Measurements from ENCODE around the gene ACTN1. TPM values are rescaled to one million over a fixed set of nuclear protein-coding genes. Genes with fewer than 3 reads are reported as not detected.
A peak's percentile ranks its signal among the peaks of the same experiment; 100 is the strongest.

Gene ACTN1
- total RNA-seq, 2 experiments from 2014 or later, result 70.6 to 72.2 TPM

DNA sequence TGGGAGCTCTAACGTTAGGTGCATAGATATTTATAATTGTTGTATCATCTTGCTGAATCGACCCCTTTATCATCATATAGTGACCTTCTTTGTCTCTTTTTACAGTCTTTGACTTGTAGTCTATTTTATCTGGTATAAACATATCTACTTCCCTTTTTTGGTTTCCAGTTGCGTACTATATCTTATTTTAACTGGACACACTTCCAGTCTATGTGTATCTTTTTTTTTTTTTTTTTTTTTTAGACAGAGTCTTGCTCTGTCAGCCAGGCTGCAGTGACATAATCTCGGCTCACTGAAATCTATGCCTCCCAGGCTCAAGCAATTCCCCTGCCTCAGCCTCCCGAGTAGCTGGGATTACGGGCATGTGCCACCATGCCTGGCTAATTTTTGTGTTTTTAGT, 144.3 kb downstream of the ACTN1 start:
- Mint-ChIP-seq H3K27ac (no peak overlapping the region), H3K27me3 (no peaks in the 10 kb centered on the region), H3K4me1 (ENCODE audit: low read depth) (no peaks in the 10 kb centered on the region), H3K4me3 (no peak overlapping the region), H3K36me3 (peaks cover 8% of the 10 kb centered on the region), H3K9me3 (peaks cover 23% of the 10 kb centered on the region)
- ChIA-PET POLR2A (no interaction called here), CTCF (interaction anchor here (0.7 to 1.3 kb wide), 2 partner anchors 9 to 497 kb away, joined by 3 to 5 read pairs; no protein-coding TSS in a partner anchor)
- DNase-seq, result no peak
- intact Hi-C loops (cut with micrococcal nuclease), result no loop called here

DNA sequence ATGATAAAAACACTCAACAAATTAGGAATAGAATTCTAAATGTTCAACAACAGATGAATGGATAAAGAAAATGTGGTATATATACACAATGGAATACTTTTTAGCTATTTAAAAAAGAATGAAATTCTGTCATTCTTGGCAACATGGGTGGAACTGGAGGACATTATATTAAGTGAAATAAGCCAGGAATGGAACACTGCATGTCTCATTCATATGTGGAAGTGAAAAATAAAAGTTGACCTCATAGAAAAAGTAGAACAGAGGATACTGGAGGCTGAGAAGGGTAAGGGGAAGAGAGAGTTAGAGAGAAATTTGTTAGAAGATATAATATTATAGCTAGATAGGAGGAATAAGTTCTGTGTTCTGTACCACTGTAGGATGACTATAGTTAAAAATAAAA, 150.4 kb downstream of the ACTN1 start:
- CTCF ChIA-PET, result interaction anchor here (1.2 to 2.9 kb wide), 2 partner anchors 15 to 895 kb away, joined by 3 to 18 read pairs; no protein-coding TSS in a partner anchor
- Mint-ChIP-seq H3K4me1 (ENCODE audit: low read depth) (peaks cover 1% of the 10 kb centered on the region), H3K27me3 (no peaks in the 10 kb centered on the region), H3K27ac (no peak overlapping the region), H3K36me3 (no peaks in the 10 kb centered on the region), H3K4me3 (no peak overlapping the region), H3K9me3 (peaks cover 5% of the 10 kb centered on the region)
- no peak for DNase-seq
- POLR2A ChIA-PET, result no interaction called here
- intact Hi-C loops (cut with micrococcal nuclease), result no loop called here

DNA sequence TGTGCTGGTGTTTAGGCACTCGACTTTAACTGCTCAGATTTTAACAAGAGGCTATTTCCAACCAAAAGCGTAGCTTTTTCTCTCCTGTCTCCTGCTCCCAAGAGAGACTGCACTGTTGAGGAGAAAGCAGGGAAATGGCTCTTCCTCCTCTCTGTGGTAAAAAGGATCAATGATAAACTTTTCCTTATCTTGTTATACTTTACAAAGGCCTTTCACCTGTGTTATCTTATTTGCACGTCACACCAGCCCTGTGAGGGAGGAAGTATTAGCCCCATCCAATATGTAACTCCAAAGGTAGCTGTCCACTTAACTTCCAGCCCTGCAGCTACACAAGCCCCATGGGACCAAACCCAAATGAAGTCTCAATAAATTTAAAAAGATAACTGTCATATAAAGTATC, 153.4 kb downstream of the ACTN1 start:
- intact Hi-C loops (cut with micrococcal nuclease), result no loop called here
- no peaks in the 10 kb centered on the region for H3K36me3 Mint-ChIP-seq
- ChIA-PET CTCF (interaction anchor here (0.6 to 12.0 kb wide), 15 partner anchors 12 to 943 kb away, joined by 3 to 107 read pairs (median 4); no protein-coding TSS in a partner anchor), POLR2A (no interaction called here)
- no peaks in the 10 kb centered on the region for H3K27me3 Mint-ChIP-seq
- H3K4me1 Mint-ChIP-seq (ENCODE audit: low read depth), result peaks cover 15% of the 10 kb centered on the region
- no peak for DNase-seq
- H3K9me3 Mint-ChIP-seq, result no peaks in the 10 kb centered on the region
- H3K4me3 Mint-ChIP-seq, result no peak overlapping the region
- H3K27ac Mint-ChIP-seq, result no peak overlapping the region

DNA sequence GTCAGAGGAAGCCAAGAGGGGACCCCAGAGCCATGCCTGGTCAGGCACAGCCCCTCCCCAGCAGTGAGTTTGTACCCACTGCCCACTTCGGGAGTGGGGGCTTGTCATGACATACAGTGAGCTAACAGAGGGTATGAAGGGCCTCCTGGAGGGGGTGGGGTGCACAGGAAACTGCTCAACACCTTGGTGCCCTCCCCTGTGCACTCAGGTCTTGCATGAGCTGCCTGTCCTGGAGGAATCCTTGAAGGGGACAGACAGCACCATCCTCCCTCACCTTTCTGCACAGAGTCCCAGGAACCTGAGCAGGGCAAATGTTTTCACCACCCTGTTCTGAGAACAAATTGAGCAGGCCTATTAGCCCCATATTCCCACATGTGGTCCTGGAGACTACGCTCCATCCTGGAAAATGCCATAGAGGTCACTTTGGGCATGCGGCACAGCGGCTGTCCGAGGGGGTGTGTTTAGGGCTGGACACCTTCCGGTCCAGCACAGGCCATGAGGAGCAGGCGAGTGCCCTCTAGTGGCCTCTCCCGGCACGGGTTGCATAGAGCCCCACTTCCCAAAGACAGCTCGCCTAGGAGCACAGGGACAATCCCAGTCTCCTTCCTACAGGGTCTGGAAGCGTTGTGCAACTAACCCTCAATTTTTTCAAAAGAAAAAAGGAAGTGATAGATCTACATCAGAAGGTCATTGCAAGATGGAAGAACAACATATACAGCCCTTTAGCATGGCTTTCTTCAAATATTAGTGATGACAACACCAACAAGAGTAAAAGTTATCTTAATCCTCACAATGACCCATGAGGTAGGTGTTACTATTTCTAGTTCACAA, 154.4 kb downstream of the ACTN1 start:
- DNase-seq, result peak; percentile 66
- CTCF ChIA-PET, result interaction anchor here (0.5 to 12.0 kb wide), 28 partner anchors 9 to 1290 kb away, joined by 3 to 107 read pairs (median 3); no protein-coding TSS in a partner anchor
- Mint-ChIP-seq H3K36me3 (no peaks in the 10 kb centered on the region), H3K9me3 (no peaks in the 10 kb centered on the region), H3K27me3 (no peaks in the 10 kb centered on the region), H3K27ac (no peak overlapping the region), H3K4me3 (no peak overlapping the region), H3K4me1 (ENCODE audit: low read depth) (peaks cover 25% of the 10 kb centered on the region)
- POLR2A ChIA-PET, result no interaction called here
- intact Hi-C loops (cut with micrococcal nuclease), result no loop called here

DNA sequence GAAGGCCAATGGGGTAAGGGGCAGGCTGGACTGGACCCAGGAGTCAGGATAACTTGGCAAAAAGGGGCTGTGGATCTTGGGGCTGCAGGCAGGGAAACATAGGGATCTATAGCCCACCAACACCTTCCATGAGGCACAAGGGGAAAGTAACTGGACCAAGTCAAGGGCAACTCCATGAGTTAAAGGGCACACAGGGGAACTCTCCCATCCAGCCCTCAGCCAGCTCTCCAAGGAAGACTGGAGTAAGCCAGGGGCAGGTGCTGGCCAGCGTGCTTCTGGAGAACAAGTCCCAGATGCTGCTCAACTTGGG, 154.9 kb downstream of the ACTN1 start:
- no peak for DNase-seq
- ChIA-PET CTCF (interaction anchor here (0.6 to 12.0 kb wide), 10 partner anchors 19 to 1289 kb away, joined by 3 to 107 read pairs (median 4); no protein-coding TSS in a partner anchor), POLR2A (no interaction called here)
- no peaks in the 10 kb centered on the region for H3K36me3 Mint-ChIP-seq
- no peak overlapping the region for H3K27ac Mint-ChIP-seq
- no peaks in the 10 kb centered on the region for H3K9me3 Mint-ChIP-seq
- H3K4me1 Mint-ChIP-seq (ENCODE audit: low read depth), result peaks cover 31% of the 10 kb centered on the region
- H3K4me3 Mint-ChIP-seq, result no peak overlapping the region
- intact Hi-C loops (cut with micrococcal nuclease), result no loop called here
- H3K27me3 Mint-ChIP-seq, result no peaks in the 10 kb centered on the region

Other genes starting within 250 kb of the ACTN1 start
- 100 to 1,000 TPM; 103 to 107 TPM for gene ZFP36L1, start 186.2 kb downstream of the ACTN1 start, total RNA-seq
- 10 to 100 TPM; 32.3 to 34.0 TPM for gene DCAF5, start 173.8 kb upstream of the ACTN1 start, total RNA-seq
- gene EXD2, start 212.2 kb upstream of the ACTN1 start, total RNA-seq, result 10 to 100 TPM; 10.5 to 11.5 TPM